ENCODE data around the gene PAQR7.
"Not testable (repeated sequence)": the region's sequence is repeated elsewhere in the genome, so short reads cannot be mapped to it uniquely, and the experiment has no call there.

Gene PAQR7

GRCh38 chr1:25848531-25848930 is 27.0 kb downstream of the PAQR7 start:
- no peaks in the 10 kb centered on the region for H3K4me1 ChIP-seq (ENCODE audit: control insufficient read depth, insufficient read depth, low read length)
- H3K36me3 ChIP-seq (ENCODE audit: control insufficient read depth, insufficient read depth, low read length): no peaks in the 10 kb centered on the region
- 28 to 38% methylated on average over 1 of the region's 1 CpG for WGBS, 2 experiments
- H3K27ac ChIP-seq (ENCODE audit: insufficient read depth, low read depth, low read length, poor library complexity, severe bottlenecking): no peak overlapping the region
- H3K27me3 ChIP-seq (ENCODE audit: control insufficient read depth, insufficient read depth, low read length, poor library complexity, severe bottlenecking): no peaks in the 10 kb centered on the region
- no peaks in the 10 kb centered on the region for H3K9me3 ChIP-seq (ENCODE audit: control insufficient read depth, low read length)
- no peak overlapping the region for H3K4me3 ChIP-seq (ENCODE audit: insufficient read depth, low read depth, low read length)

- H3K27ac ChIP-seq (ENCODE audit: insufficient read depth, low read depth, low read length, poor library complexity, severe bottlenecking): no peak overlapping the region
- H3K9me3 ChIP-seq (ENCODE audit: control insufficient read depth, low read length): no peaks in the 10 kb centered on the region
- H3K36me3 ChIP-seq (ENCODE audit: control insufficient read depth, insufficient read depth, low read length): no peaks in the 10 kb centered on the region
- H3K4me1 ChIP-seq (ENCODE audit: control insufficient read depth, insufficient read depth, low read length): no peaks in the 10 kb centered on the region
- no peaks in the 10 kb centered on the region for H3K27me3 ChIP-seq (ENCODE audit: control insufficient read depth, insufficient read depth, low read length, poor library complexity, severe bottlenecking)
- 76 to 89% methylated on average over 4 of the region's 4 CpGs for WGBS, 2 experiments
- no peak overlapping the region for H3K4me3 ChIP-seq (ENCODE audit: insufficient read depth, low read depth, low read length)
Measured at GRCh38 chr1:25847929-25848328, 27.6 kb downstream of the PAQR7 start.

- H3K27me3 ChIP-seq (ENCODE audit: control insufficient read depth, insufficient read depth, low read length, poor library complexity, severe bottlenecking): no peaks in the 10 kb centered on the region
- H3K4me3 ChIP-seq (ENCODE audit: insufficient read depth, low read depth, low read length): no peak overlapping the region
- H3K36me3 ChIP-seq (ENCODE audit: control insufficient read depth, insufficient read depth, low read length): no peaks in the 10 kb centered on the region
- H3K4me1 ChIP-seq (ENCODE audit: control insufficient read depth, insufficient read depth, low read length): no peaks in the 10 kb centered on the region
- no peak overlapping the region for H3K27ac ChIP-seq (ENCODE audit: insufficient read depth, low read depth, low read length, poor library complexity, severe bottlenecking)
- no peaks in the 10 kb centered on the region for H3K9me3 ChIP-seq (ENCODE audit: control insufficient read depth, low read length)
- WGBS, 2 experiments: 82 to 83% methylated on average over 5 of the region's 5 CpGs
Measured at GRCh38 chr1:25845664-25846063, 29.8 kb downstream of the PAQR7 start.

- no peaks in the 10 kb centered on the region for H3K27me3 ChIP-seq (ENCODE audit: control insufficient read depth, insufficient read depth, low read length, poor library complexity, severe bottlenecking)
- WGBS, 2 experiments: 94 to 98% methylated on average over 3 of the region's 3 CpGs
Measured at GRCh38 chr1:25844536-25845337, 30.8 kb downstream of the PAQR7 start.

GRCh38 chr1:25843483-25843882 is 32.0 kb downstream of the PAQR7 start:
- Histone ChIP-seq H3K27ac (ENCODE audit: insufficient read depth, low read depth, low read length, poor library complexity, severe bottlenecking) (no peak overlapping the region), H3K36me3 (ENCODE audit: control insufficient read depth, insufficient read depth, low read length) (no peaks in the 10 kb centered on the region), H3K27me3 (ENCODE audit: control insufficient read depth, insufficient read depth, low read length, poor library complexity, severe bottlenecking) (no peaks in the 10 kb centered on the region), H3K4me1 (ENCODE audit: control insufficient read depth, insufficient read depth, low read length) (no peaks in the 10 kb centered on the region), H3K9me3 (ENCODE audit: control insufficient read depth, low read length) (no peaks in the 10 kb centered on the region), H3K4me3 (ENCODE audit: insufficient read depth, low read depth, low read length) (no peak overlapping the region)
- WGBS, 2 experiments: 75 to 86% methylated on average over 3 of the region's 3 CpGs

More at GRCh38 chr1:25844536-25845337, 30.8 kb downstream of the PAQR7 start:
- Histone ChIP-seq H3K4me1 (ENCODE audit: control insufficient read depth, insufficient read depth, low read length) (no peaks in the 10 kb centered on the region), H3K36me3 (ENCODE audit: control insufficient read depth, insufficient read depth, low read length) (no peaks in the 10 kb centered on the region), H3K27ac (ENCODE audit: insufficient read depth, low read depth, low read length, poor library complexity, severe bottlenecking) (no peak overlapping the region), H3K9me3 (ENCODE audit: control insufficient read depth, low read length) (no peaks in the 10 kb centered on the region), H3K4me3 (ENCODE audit: insufficient read depth, low read depth, low read length) (no peak overlapping the region)

- WGBS, 2 experiments: 92 to 97% methylated on average over 4 of the region's 4 CpGs
- H3K27me3 ChIP-seq (ENCODE audit: control insufficient read depth, insufficient read depth, low read length, poor library complexity, severe bottlenecking); H3K9me3 ChIP-seq (ENCODE audit: control insufficient read depth, low read length); H3K4me1 ChIP-seq (ENCODE audit: control insufficient read depth, insufficient read depth, low read length); H3K36me3 ChIP-seq (ENCODE audit: control insufficient read depth, insufficient read depth, low read length); H3K4me3 ChIP-seq (ENCODE audit: insufficient read depth, low read depth, low read length); H3K27ac ChIP-seq (ENCODE audit: insufficient read depth, low read depth, low read length, poor library complexity, severe bottlenecking): not testable (repeated sequence)
Measured at GRCh38 chr1:25839808-25840207, 35.7 kb downstream of the PAQR7 start.

- peaks cover 17% of the 10 kb centered on the region for H3K36me3 ChIP-seq (ENCODE audit: control insufficient read depth, insufficient read depth, low read length)
- no peaks in the 10 kb centered on the region for H3K4me1 ChIP-seq (ENCODE audit: control insufficient read depth, insufficient read depth, low read length)
- 89 to 100% methylated on average over 1 of the region's 1 CpG for WGBS, 2 experiments
- H3K9me3 ChIP-seq (ENCODE audit: control insufficient read depth, low read length): no peaks in the 10 kb centered on the region
- no peak overlapping the region for H3K27ac ChIP-seq (ENCODE audit: insufficient read depth, low read depth, low read length, poor library complexity, severe bottlenecking)
- no peak overlapping the region for H3K4me3 ChIP-seq (ENCODE audit: insufficient read depth, low read depth, low read length)
- no peaks in the 10 kb centered on the region for H3K27me3 ChIP-seq (ENCODE audit: control insufficient read depth, insufficient read depth, low read length, poor library complexity, severe bottlenecking)
Measured at GRCh38 chr1:25837262-25837875, 38.1 kb downstream of the PAQR7 start.

- 86 to 88% methylated on average over 2 to 3 of the region's 3 CpGs for WGBS, 2 experiments
Measured at GRCh38 chr1:25836695-25837094, 38.8 kb downstream of the PAQR7 start.

GRCh38 chr1:25834894-25835293 is 40.6 kb downstream of the PAQR7 start:
- H3K9me3 ChIP-seq (ENCODE audit: control insufficient read depth, low read length): no peaks in the 10 kb centered on the region
- H3K27me3 ChIP-seq (ENCODE audit: control insufficient read depth, insufficient read depth, low read length, poor library complexity, severe bottlenecking): no peaks in the 10 kb centered on the region
- 91 to 92% methylated on average over 3 of the region's 3 CpGs for WGBS, 2 experiments
- H3K36me3 ChIP-seq (ENCODE audit: control insufficient read depth, insufficient read depth, low read length): peaks cover 30% of the 10 kb centered on the region
- H3K4me1 ChIP-seq (ENCODE audit: control insufficient read depth, insufficient read depth, low read length): no peaks in the 10 kb centered on the region
- no peak overlapping the region for H3K4me3 ChIP-seq (ENCODE audit: insufficient read depth, low read depth, low read length)
- no peak overlapping the region for H3K27ac ChIP-seq (ENCODE audit: insufficient read depth, low read depth, low read length, poor library complexity, severe bottlenecking)

More at GRCh38 chr1:25836695-25837094, 38.8 kb downstream of the PAQR7 start:
- Histone ChIP-seq H3K4me1 (ENCODE audit: control insufficient read depth, insufficient read depth, low read length) (no peaks in the 10 kb centered on the region), H3K27ac (ENCODE audit: insufficient read depth, low read depth, low read length, poor library complexity, severe bottlenecking) (no peak overlapping the region), H3K9me3 (ENCODE audit: control insufficient read depth, low read length) (no peaks in the 10 kb centered on the region), H3K27me3 (ENCODE audit: control insufficient read depth, insufficient read depth, low read length, poor library complexity, severe bottlenecking) (no peaks in the 10 kb centered on the region), H3K4me3 (ENCODE audit: insufficient read depth, low read depth, low read length) (no peak overlapping the region), H3K36me3 (ENCODE audit: control insufficient read depth, insufficient read depth, low read length) (peaks cover 21% of the 10 kb centered on the region)

- H3K9me3 ChIP-seq (ENCODE audit: control insufficient read depth, low read length): no peaks in the 10 kb centered on the region
- H3K4me1 ChIP-seq (ENCODE audit: control insufficient read depth, insufficient read depth, low read length): no peaks in the 10 kb centered on the region
- peaks cover 30% of the 10 kb centered on the region for H3K36me3 ChIP-seq (ENCODE audit: control insufficient read depth, insufficient read depth, low read length)
- no peak overlapping the region for H3K27ac ChIP-seq (ENCODE audit: insufficient read depth, low read depth, low read length, poor library complexity, severe bottlenecking)
- H3K4me3 ChIP-seq (ENCODE audit: insufficient read depth, low read depth, low read length): no peak overlapping the region
- WGBS, 2 experiments: 95 to 96% methylated on average over 5 of the region's 5 CpGs
- H3K27me3 ChIP-seq (ENCODE audit: control insufficient read depth, insufficient read depth, low read length, poor library complexity, severe bottlenecking): no peaks in the 10 kb centered on the region
Measured at GRCh38 chr1:25833158-25833557, 42.4 kb downstream of the PAQR7 start.

Data from ectodermal cell (in vitro differentiated cells).